ENCODE measurements around the gene OVOL2. TPM values are rescaled to one million over a fixed set of nuclear protein-coding genes. Genes with fewer than 3 reads are reported as not detected.

Gene OVOL2
- total and polyA plus RNA-seq, 3 donors from 2014 or later: 4.8 to 22.7 (median 7.2) TPM

DNA sequence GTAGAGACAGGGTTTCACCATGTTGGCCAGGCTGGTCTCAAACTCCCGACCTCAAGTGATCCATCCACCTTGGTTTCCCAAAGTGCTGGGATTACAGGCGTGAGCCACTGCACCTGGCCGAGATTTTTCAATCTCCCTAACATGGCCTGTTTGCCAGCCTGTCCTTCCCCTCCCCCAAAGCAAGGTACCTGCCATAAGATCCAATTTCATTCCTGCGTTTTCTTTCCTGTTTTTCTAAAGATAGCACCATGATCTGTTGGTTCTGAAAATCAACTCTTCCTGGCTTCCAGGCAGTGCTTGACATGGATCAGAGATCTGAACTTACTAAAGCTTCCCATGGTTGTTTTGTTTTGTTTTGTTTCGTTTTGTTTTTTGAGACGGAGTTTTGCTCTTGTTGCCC lies 81.4 kb downstream of the OVOL2 start:
- no peaks in the 10 kb centered on the region for H3K27me3 ChIP-seq
- TF ChIP-seq POLR2A (IDR thresholded peaks at IDR 0.05): no peak

More for the DNA sequence above, 81.4 kb downstream of the OVOL2 start:
- H3K4me3 ChIP-seq: no peak overlapping the region
- H3K36me3 ChIP-seq (ENCODE audit: low read depth, missing control alignments): no peaks in the 10 kb centered on the region
- intact Hi-C loops (cut with DNase I; ENCODE audit: low total_unique reads): no loop called here
- no peak overlapping the region for H3K27ac ChIP-seq
- H3K4me1 ChIP-seq: peaks cover 7% of the 10 kb centered on the region
- no peak for DNase-seq
- H3K9me3 ChIP-seq: no peaks in the 10 kb centered on the region
- 87 to 91% methylated on average over 6 of the region's 6 CpGs for WGBS, 2 donors

Small RNAs within 50 kb of the gene (small RNA-seq; reads per million reads assigned to genes)
- gene RNU7-137P: 0 reads per million in 2 donors

Other genes starting within 250 kb of the OVOL2 start
- gene SNX5, start 89.1 kb downstream of the OVOL2 start, total RNA-seq: 100 to 1,000 TPM; 110 to 116 TPM
- 72.3 TPM for gene SNX5, start 89.1 kb downstream of the OVOL2 start, polyA plus RNA-seq (ENCODE audit: insufficient read depth, low read depth, low replicate concordance)
- gene MGME1, start 88.9 kb downstream of the OVOL2 start, total RNA-seq: 10 to 100 TPM; 15.5 to 17.4 TPM
- gene MGME1, start 88.9 kb downstream of the OVOL2 start, polyA plus RNA-seq (ENCODE audit: insufficient read depth, low read depth, low replicate concordance): 22.3 TPM
- gene KAT14, start 79.9 kb upstream of the OVOL2 start, total RNA-seq: 10 to 100 TPM; 22.3 to 24.2 TPM
- gene KAT14, start 79.9 kb upstream of the OVOL2 start, polyA plus RNA-seq (ENCODE audit: insufficient read depth, low read depth, low replicate concordance): 19.8 TPM
- 10 to 100 TPM; 13.3 to 17.5 TPM for gene PET117, start 79.9 kb upstream of the OVOL2 start, total RNA-seq
- 14.4 TPM for gene PET117, start 79.9 kb upstream of the OVOL2 start, polyA plus RNA-seq (ENCODE audit: insufficient read depth, low read depth, low replicate concordance)
- gene ZNF133, start 230.6 kb upstream of the OVOL2 start, total RNA-seq: 10 to 100 TPM; 13.2 to 17.0 TPM
- 17.1 TPM for gene ZNF133, start 230.6 kb upstream of the OVOL2 start, polyA plus RNA-seq (ENCODE audit: insufficient read depth, low read depth, low replicate concordance)